ENCODE results near the gene MASP2.

DNA sequence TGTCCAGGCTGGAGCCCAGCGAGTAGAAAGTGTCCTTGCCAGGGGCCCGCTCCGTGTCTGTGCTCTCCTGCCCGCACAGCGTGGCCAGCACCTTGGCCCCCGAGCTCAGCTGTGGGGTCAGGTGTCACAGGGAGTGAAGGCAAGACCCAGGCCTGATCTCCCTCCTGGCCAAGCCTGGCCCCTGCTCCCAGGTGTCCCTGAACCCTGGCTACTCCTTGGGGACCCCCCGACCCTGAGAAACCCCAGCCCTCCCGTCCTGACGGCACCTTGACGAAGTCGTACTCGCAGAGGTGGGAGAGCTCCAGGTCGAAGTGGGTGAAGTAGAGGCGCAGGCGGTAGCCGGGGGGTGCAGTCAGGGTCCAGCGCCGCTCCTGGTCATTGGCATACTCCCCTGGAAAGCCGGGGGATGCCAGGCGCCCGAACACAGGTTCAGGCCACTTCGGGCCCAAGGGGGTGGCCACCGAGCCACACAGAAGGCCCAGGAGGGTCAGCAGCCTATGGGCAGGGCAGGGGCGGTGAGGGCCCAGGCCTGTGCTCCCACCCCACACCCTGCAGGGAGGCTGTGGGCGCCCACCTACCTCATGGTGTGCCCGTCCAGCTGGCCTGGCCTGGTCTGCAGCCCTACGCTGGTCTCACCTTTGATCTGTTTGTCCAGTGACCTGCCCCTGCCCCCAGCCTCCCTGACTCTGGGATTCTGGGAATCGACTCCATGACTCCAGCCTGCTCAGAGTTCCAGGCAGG, at the start of gene MASP2:
- TF ChIP-seq EZH2 (IDR thresholded peaks at IDR 0.05; ENCODE audit: borderline replicate concordance, low read length) = no peak
- TF ChIP-seq, protein P1, sequence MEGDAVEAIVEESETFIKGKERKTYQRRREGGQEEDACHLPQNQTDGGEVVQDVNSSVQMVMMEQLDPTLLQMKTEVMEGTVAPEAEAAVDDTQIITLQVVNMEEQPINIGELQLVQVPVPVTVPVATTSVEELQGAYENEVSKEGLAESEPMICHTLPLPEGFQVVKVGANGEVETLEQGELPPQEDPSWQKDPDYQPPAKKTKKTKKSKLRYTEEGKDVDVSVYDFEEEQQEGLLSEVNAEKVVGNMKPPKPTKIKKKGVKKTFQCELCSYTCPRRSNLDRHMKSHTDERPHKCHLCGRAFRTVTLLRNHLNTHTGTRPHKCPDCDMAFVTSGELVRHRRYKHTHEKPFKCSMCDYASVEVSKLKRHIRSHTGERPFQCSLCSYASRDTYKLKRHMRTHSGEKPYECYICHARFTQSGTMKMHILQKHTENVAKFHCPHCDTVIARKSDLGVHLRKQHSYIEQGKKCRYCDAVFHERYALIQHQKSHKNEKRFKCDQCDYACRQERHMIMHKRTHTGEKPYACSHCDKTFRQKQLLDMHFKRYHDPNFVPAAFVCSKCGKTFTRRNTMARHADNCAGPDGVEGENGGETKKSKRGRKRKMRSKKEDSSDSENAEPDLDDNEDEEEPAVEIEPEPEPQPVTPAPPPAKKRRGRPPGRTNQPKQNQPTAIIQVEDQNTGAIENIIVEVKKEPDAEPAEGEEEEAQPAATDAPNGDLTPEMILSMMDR (IDR thresholded peaks at IDR 0.05; ENCODE audit: low read length) = no peak

Data from OCI-LY1 (cell line).